Occipital lobe (tissue), 2 donors: ENCODE results near the gene MYRF. TPM values are rescaled to one million over a fixed set of nuclear protein-coding genes. Genes with fewer than 3 reads are reported as not detected.

Source experiments
- DNase-seq: peaks from one replicate; lab custom pipeline; 2025; lab: John Stamatoyannopoulos, UW
- total RNA-seq: library from RNA; depleted of rRNA; stranded (reverse); fragments of >200 nt; gene quantifications from one replicate; pipeline ENCODE4 v1.2.3, GENCODE V29; 2014

Gene MYRF
- total RNA-seq, 1 donor from 2014 or later, result 0.94 TPM

DNA sequence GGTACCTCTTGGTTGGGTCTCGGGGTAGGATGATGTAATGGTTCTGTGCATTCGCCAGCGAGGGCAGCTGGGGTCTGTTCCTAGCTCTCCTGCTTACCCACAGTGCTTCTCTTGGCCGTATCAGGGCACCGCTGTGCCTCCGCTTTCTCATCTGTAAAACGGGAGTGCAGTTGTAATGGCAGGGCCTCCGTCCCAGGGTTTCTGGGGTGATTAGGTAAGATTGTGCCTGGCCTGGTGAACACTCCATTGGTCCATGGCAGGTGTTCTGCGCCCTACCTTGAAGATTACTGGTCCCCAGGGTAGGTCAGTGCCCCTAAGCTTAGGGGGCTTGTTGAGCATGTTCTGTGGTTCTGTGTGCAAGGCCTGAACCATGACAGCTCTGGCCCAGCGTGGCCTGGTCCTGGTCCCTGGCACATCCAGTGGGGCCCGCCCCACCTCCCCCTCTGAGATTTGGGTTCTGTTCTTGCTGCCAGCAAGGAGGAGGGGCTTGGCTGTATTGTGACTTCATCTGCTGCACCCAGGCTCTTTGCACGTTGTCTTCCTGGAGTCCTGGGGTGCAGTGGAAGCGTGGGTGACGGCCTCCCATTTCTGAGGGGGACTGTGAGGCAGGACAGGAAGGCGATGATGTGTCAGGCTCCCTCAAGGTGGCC, 4.9 kb downstream of the MYRF start:
- DNase-seq, result no peak

DNA sequence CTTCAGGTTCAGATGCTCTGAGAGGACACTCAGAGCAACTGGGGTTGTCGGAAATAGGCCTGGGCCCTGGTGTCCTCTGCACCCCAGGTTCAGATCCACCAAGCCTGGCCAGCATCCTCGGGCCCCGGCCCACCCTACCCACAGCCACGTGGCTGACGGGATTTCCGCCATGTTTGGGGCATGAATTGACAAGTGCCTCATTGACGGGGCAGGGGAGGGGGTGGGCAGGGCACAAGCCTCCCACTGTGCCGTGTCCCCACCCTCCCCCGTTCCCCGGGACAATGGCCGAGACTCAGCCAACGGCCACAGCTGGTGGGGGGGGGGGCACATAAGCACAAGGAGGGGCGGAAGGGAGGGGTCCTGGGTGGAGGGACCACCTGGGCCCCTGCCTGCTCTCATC, 8.5 kb downstream of the MYRF start:
- DNase-seq, result peak; percentile 71

DNA sequence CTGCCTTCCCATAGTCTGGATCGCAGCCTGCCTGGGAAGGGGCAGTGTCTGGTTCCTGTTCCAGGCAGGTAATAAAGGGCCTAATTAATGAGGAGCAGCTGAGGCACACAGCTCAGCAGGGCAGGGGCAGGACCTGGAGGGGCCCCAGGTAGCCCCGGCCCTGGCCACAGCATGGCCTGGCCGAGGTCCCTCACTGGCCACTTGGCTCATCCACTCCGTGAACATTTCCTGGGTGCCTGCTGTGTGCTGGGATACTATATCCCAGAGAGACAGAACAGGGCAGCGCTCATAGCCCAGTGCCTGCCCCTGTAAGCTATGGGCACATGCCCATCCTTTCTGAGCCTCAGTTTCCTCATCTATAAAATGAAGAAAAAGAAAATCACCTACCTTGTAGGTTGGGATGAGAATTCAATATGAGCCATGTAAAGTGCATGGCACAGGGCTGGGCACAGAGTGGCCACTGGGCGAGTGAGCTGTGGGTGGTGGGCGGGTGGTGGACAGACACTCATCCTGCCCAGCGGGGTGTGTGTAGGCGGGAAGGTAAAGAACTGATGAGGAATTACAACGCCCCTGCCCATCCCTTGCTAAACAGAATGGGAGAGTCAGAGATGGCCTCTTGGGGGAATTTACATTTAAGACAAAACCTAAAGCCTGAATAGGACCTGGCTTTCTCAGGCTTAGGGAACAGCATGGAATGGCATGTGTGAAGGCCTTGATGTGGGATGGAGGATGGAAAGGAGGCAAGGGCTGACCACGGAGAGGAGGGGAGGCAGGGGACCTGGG, 9.2 kb downstream of the MYRF start:
- DNase-seq, result no peak

DNA sequence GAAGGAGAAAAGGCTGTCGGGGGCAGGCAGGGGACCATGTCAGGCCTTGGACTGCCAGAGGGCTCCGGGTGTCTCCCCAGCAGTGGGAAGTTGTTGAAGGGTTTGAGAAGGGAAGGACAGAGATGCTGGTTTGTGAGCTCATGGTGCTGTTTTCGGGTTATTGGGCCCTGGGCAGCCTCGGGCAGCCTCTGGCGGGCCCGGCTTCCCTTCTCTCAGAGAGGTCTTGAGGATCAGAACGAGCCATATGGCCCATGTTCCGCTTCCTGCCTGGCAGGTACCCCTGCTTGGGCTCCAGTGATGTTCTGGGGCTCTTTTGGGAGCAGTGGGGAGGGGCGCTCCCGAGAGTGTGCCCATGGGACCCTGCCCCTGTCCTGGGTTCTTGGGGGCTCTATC, 9.8 kb downstream of the MYRF start:
- DNase-seq, result no peak

DNA sequence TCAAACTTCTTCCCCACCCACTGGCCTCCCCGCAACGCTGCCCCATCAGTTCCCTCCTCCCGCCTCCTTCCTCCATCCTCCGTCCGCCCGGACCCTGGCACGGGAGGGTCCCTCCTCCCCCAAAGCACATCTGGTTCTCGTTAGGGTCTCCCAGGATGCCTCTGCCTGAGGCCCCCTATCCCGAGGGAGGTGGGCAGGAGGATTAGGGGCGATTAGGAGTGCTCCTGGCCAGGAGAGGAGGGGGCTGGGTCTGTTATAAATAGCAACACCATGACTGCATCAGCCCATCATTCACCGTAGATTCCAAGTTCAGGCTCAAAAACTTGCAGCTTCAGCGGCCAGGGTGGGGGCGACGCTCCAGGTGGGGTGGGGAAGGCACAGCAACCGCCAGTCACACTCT, 10.4 kb downstream of the MYRF start:
- DNase-seq, result no peak

DNA sequence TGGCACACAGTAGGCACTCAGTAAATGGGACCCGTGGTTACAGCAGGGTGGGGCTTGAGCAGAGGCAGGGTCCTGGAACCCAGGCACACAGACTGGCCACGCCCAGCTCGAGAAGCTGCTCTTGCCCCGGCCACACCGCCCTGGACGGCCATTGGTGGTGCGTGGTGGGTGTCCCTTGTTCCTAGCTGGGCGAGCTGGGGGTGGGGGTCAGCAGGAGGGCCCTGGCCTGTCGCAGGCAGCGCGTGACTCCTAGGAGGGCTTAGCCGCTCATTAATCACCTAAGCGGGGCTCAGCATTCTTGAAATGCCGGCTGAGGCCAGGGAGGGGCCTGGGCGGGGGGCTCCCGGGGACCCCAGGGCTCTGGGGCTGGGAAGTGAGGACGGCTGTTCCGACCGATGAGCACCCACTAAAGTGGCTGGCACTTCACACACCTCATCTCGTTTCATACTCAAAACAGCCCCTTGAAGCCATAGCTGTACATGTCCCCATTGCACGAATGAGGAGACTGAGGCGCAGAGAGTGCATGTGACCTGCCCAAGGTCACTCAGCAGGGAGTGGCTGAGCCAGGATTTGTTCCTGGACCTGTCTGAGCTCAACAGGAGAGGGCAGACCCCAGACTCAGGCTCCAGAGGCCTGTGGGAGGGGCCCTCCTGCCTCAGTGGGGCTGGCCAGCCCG, 11.6 kb downstream of the MYRF start:
- no peak for DNase-seq

DNA sequence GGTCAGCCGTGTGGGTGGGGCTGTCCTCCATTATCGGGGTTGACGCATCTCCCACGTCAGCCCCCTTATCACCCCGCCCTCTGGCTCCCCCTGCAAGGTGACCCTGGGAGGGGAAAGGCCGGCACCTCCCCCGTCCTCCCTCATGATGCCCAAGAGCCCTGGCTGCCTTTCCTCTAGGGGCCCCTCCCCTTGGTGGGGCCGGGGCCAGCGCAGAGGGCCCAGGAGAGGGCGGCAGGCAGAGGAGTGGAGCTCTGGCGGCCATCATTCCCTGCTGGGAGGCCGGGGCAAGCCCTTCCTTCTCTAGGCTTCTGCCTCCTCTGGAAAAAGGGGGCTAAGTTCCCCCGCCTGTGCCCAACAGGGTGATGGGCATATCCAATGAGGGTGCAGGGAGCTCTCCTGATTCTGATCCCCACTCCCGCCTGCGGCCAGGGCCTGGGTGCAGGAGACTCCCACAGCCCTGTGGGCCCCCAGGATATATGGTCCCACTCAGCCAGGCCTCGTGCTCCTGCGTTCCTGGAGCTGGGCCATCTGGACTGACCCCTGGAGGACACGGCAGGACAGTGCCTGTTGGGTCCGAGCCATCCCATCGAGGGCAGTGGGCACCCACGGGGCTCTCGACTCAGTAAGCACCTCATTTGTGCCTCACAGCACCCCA, 12.3 kb downstream of the MYRF start:
- no peak for DNase-seq

DNA sequence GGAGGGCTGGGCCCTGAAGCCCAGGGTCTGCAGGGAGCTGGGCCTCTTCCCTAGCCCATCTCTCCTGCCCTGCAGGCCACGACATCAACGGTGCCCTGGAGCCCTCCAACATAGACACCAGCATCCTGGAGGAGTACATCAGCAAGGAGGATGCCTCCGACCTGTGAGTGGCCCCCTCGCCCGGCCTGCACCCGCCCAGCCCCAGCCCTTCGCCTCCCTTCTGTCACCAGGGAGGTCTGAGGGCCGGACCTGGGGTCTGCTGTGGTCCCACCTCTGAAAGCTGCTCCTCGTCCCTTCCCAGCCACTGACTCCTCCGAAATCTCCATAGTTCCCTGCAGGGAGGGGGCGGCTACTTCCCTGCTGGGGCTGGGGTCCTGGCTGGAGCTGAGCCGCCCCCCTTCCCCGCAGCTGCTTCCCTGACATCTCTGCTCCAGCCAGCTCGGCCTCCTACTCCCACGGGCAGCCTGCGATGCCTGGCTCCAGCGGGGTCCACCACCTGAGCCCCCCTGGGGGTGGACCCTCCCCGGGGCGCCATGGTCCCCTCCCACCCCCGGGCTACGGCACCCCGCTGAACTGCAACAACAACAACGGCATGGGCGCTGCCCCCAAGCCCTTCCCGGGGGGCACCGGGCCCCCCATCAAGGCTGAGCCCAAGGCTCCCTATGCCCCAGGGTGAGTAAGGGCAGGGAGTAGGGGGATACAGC, 13.3 kb downstream of the MYRF start:
- DNase-seq, result no peak

DNA sequence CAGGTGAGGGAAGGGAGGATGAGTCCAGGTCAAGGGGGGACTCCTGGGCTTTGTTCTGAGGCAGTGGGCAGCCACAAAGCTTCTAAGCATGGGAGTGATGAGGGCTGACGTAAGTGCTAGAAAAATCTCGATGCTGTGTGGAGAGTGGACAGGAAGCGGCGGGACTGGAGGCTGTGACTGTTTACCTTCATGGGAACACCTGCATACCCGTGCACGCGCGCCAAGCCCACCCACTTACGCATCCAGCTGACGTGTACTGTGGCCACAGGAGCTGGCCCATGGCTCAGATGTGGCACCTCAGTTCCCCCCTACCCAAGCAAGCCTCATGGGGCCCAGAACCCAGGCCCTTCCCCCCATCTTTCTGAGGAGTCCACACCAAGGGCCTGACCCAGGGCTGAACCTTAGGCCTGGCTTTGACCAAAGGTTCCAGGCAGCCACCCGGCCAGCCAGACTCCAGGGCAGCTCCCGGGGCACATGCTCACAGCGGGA, 14.0 kb downstream of the MYRF start:
- no peak for DNase-seq

DNA sequence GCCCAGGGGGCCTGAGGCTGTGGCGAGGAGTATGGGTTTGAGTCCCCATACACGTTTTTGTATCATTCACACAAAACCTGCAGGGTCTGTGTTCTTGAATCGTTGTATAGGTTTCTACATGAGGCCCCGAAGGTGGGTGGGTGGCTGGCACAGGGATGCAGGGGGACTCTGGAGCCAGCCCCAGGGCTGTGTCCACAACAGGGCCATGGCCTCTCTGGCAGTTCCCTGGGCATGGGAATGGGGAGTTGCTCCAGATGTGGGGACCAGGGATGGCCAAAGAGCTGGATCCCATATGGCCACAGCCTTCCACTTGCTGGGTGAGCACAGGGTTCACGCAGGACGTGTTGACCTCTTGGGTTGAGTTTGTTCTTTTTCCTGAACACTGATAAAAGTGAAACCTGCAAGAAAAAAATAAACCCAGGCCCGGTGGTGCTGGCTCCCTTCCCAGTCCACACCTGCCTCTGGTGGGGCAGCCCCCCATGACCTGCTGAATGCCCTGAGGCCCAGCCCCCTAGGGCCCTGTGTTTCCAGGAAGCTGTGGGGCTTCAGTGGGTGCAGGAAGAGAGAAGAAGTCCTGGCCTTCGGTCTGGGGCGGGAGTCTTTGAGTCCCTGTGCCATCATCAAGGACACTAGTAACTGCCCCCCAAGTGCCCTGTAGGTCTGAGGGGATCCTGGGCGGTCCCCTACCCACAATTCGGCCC, 16.1 kb downstream of the MYRF start:
- no peak for DNase-seq

DNA sequence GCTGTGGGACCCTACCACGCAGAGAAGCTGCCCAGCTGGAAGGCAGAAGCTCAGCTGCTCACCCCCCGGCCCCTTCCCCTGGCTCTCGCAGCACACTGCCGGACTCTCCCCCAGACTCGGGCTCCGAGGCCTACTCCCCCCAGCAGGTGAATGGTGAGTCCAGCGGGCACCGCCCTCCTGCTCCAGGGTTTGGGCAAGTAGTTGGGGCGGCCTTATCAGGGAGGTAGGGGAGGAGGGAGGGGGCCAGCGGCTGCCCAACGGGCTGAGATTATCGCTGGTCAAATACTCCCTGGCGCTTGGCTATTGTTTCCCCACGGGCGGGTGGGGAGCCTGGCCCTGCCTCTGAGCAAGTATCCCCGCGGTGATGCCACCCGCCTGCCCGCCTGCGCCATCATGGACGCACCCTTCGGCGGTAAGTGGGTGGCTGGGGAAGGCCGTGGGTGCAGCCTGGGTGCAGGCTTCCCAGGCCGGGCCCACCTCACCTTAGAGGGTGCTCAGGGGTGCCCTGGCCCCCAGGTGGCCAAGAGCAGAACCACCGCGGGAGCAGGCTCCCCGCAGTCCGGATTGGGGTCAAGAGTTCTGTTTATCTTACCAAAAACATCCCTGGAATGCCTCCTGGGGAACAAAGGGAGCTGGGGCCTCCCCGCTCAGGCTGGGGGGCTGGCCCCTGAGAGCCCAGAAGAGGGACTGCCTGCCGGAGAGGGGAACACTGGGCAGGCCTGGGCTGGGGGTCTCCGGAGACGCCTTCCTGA, 16.9 kb downstream of the MYRF start:
- no peak for DNase-seq

DNA sequence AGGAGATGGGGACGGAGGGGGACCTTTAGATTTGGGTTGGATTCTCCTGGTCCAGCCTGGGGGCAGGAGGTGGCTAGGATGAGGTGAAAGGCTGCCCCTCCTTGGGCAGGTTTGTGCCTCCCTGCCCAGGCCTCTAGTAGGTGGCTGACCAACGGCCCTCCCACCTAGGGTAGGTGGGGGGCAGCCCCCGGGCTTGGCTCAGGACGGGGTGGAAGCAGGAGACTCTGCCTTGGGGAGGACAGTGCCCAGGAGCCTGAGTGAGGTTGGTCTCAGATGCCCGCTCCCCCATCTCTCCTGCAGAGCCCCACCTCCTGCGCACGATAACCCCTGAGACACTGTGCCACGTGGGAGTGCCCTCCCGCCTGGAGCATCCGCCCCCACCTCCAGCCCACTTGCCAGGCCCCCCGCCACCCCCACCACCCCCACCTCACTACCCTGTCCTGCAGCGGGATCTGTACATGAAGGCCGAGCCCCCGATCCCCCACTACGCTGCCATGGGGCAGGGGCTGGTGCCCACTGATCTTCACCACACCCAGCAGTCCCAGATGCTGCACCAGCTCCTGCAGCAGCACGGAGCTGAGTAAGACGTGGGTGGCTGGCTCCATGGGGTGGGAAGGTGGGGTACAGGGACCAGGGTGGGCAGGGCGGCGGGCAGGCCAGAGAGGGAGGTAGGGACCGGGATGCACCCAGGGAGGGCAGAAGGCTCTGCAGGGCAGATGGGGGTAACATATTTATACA, 17.7 kb downstream of the MYRF start:
- no peak for DNase-seq

DNA sequence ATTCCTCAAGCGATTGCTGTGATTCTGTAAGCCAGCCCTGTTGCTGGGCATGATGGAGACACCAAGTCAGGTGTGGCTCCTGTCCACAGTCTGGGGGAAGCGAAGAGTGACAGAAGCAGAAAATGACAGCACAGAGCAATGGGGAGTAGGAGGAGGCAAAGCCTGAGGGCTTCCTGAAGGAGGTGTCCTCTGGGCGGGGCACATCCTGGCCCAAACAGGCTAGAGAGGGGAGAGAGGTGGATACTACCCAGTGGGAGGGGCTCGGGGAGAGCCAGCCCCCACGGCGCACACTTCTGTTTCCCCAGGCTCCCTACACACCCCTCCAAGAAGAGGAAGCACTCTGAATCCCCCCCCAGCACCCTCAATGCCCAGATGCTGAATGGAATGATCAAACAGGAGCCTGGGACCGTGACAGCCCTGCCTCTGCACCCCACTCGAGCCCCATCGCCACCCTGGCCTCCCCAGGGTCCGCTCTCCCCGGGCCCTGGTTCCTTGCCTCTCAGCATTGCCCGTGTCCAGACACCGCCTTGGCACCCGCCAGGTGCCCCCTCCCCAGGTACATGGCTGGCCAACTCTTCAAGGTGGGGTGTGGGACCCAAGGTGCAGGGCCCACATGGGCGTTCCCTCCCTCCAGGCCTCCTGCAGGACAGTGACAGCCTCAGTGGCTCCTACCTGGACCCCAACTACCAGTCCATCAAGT, 18.9 kb downstream of the MYRF start:
- no peak for DNase-seq

DNA sequence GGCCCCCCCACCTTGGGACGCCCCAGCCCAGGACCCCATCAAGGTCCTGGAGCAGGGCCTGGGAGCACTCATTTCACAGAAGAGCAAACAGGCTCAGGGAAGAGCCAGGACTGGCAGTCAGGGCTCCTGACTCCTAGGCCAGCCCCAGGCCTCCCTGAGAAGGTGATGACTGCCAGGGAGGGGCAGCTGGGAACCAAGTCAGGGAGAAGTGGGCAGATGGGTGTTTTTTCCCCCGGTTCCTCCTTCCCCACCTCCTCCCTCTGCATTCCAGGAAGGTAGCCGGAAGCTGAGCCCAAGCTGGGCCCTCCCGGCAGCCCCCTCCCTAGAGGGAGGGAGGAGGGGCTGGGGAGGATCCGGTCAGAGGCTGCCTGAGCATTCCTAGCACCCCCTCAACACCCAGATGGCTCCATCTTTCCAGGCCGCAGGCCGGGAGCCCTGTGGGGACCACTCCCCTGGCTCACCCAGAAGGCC, 19.6 kb downstream of the MYRF start:
- DNase-seq, result no peak

DNA sequence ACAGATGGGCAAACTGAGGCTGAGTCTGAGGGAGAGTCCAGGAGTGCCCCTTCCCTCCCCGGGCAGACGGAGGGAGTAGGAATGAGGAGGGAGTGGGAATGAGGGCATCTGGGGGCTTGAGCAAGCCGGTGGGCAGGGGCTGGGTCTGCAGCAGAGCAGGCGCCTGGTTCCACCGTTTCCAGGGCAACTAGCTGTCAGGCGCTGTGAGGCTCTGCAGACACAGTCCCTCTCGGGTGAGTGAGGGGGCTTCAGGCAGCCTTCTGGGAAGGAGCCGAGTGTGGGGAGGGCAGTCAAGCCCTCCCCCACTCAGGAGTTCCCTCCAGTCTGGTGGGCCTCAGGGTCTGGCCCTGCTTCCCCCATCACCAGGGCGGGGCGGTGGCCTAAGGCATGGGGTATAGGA, 20.9 kb downstream of the MYRF start:
- DNase-seq, result no peak

DNA sequence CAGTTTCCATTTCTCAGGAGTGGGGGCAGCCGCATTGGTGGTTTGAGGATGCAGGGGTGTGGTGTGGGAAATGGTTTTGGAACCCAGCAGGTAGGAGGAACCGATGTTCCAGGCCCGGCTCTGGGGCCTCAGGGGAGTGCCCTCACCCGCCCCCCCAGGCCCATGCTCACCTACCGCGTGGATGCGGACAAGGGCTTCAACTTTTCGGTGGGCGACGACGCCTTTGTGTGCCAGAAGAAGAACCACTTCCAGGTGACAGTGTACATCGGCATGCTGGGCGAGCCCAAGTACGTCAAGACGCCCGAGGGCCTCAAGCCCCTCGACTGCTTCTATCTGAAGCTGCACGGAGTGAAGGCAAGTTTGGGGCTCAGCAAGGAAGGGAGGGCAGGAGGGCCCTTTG, 21.4 kb downstream of the MYRF start:
- no peak for DNase-seq

DNA sequence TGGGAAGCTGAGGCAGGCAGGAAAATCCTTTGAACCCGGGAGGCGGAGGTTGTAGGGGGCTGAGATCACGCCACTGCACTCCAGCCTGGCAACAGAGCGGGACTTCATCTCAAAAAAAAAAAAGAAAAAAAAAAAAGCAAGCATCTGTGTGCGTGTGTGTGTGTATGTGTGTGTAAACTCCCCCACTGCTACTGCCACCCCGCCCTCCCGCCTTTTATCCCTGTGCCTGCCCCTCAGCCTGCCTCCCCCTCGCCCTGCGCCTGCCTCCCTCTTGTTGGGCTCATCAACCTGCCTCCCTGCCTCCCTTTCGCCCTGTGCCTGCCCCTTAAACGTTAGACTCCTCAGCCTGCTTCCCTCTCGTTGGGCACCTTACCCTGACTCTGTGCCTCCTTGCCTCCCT, 22.0 kb downstream of the MYRF start:
- DNase-seq, result no peak

DNA sequence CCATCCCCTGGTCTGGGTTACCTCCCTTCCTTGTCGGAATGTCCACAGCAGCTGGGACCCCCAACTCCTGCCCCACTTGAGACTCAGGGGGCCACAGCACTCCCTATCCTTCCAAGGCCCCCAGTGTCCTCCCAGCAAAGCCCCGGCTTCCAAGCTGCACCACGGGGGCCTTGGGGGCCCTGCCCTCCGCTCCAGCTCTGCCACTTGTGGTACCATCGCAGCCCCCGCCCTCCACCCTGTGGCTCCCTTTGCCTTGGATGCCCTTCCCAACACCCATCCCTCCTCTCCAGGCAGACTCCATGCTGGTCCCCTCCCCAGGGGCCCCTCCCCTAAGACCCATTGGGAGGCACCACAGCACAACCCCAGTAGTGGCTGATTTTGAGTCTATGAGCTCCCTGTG, 22.7 kb downstream of the MYRF start:
- no peak for DNase-seq
